GM18498 (cell line): ENCODE results near the gene DAZAP1.
A peak's percentile ranks its signal among the peaks of the same experiment; 100 is the strongest.
"Not testable (repeated sequence)": the region's sequence is repeated elsewhere in the genome, so short reads cannot be mapped to it uniquely, and the experiment has no call there.

ENCODE experiments used
- ATAC-seq: cut with Tn5 transposase; IDR thresholded peaks from one replicate; pipeline ENCODE4 v1.9.1; 2021; ENCODE audit warnings: mild to moderate bottlenecking, moderate library complexity; ENCODE audit not compliant: unreplicated experiment

Gene DAZAP1

GRCh38 chr19:1471010-1471514 is 63.7 kb downstream of the DAZAP1 start:
- no peak for ATAC-seq

- ATAC-seq, result no peak
Measured at GRCh38 chr19:1471515-1472160, 64.3 kb downstream of the DAZAP1 start.

- no peak for ATAC-seq
Measured at GRCh38 chr19:1472231-1473084, 65.1 kb downstream of the DAZAP1 start.

GRCh38 chr19:1473085-1473851 is 65.9 kb downstream of the DAZAP1 start:
- no peak for ATAC-seq

- ATAC-seq, result no peak
Measured at GRCh38 chr19:1474011-1474764, 66.8 kb downstream of the DAZAP1 start.

- ATAC-seq, result no peak
Measured at GRCh38 chr19:1474765-1475351, 67.5 kb downstream of the DAZAP1 start.

- ATAC-seq, result no peak
Measured at GRCh38 chr19:1475751-1476437, 68.5 kb downstream of the DAZAP1 start.

- not testable (repeated sequence) for ATAC-seq
Measured at GRCh38 chr19:1477056-1477455, 69.7 kb downstream of the DAZAP1 start.

- peak; percentile 92 for ATAC-seq
Measured at GRCh38 chr19:1478934-1479707, 71.7 kb downstream of the DAZAP1 start, which contains the start of gene C19orf25. Gene C19orf25, minus strand, starts transcription at chr19:1479215. Its CDS starts 312 bp downstream, at chr19:1478903.

- ATAC-seq, result no peak
Measured at GRCh38 chr19:1481224-1481892, 74.0 kb downstream of the DAZAP1 start.

GRCh38 chr19:1481893-1482360 is 74.5 kb downstream of the DAZAP1 start:
- no peak for ATAC-seq

GRCh38 chr19:1482361-1483130 is 75.2 kb downstream of the DAZAP1 start:
- no peak for ATAC-seq

GRCh38 chr19:1483131-1483978 is 76.0 kb downstream of the DAZAP1 start:
- no peak for ATAC-seq

GRCh38 chr19:1483979-1484428 is 76.6 kb downstream of the DAZAP1 start:
- no peak for ATAC-seq
